ENCODE data around the gene WDR44.

The WDR44 gene

GRCh38 chrX:118356154-118356701 lies 10.3 kb downstream of the WDR44 start:
- TF ChIP-seq, protein P1, sequence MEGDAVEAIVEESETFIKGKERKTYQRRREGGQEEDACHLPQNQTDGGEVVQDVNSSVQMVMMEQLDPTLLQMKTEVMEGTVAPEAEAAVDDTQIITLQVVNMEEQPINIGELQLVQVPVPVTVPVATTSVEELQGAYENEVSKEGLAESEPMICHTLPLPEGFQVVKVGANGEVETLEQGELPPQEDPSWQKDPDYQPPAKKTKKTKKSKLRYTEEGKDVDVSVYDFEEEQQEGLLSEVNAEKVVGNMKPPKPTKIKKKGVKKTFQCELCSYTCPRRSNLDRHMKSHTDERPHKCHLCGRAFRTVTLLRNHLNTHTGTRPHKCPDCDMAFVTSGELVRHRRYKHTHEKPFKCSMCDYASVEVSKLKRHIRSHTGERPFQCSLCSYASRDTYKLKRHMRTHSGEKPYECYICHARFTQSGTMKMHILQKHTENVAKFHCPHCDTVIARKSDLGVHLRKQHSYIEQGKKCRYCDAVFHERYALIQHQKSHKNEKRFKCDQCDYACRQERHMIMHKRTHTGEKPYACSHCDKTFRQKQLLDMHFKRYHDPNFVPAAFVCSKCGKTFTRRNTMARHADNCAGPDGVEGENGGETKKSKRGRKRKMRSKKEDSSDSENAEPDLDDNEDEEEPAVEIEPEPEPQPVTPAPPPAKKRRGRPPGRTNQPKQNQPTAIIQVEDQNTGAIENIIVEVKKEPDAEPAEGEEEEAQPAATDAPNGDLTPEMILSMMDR (IDR thresholded peaks at IDR 0.05; ENCODE audit: borderline replicate concordance, control extremely low read depth, extremely low read depth, insufficient read depth, missing control alignments): no peak
- no peak for DNase-seq (ENCODE audit: low spot score)
- in situ Hi-C loops (cut with MboI; ENCODE audit: low sequenced_read_pairs, unreplicated experiment): no loop called here

- in situ Hi-C loops (cut with MboI; ENCODE audit: low sequenced_read_pairs, unreplicated experiment): no loop called here
- TF ChIP-seq, protein P1 (IDR thresholded peaks at IDR 0.05; ENCODE audit: borderline replicate concordance, control extremely low read depth, extremely low read depth, insufficient read depth, missing control alignments): no peak
- no peak for DNase-seq (ENCODE audit: low spot score)
Measured at GRCh38 chrX:118360429-118361125, 14.7 kb downstream of the WDR44 start.

DNA sequence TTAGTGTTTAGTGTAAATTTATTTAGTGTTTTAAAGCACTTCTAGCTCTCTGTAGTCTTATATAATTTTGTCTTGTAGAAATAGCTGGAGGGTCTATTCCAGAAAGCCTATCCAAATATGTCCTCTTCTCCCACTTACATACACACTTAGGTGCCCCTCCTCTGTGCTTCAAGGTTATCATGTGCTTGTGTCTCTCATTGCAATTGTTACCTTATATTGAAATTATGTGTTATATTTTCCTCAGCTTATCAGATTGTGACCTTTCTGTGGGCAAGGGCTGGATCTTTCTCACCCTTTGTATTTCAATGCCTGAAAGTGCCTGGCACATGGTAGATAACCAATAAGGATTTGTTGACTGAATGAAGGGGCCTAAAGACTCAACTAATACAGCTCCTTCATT lies 18.4 kb downstream of the WDR44 start:
- TF ChIP-seq, protein P1 (IDR thresholded peaks at IDR 0.05; ENCODE audit: borderline replicate concordance, control extremely low read depth, extremely low read depth, insufficient read depth, missing control alignments): no peak
- no peak for DNase-seq (ENCODE audit: low spot score)
- in situ Hi-C loops (cut with MboI; ENCODE audit: low sequenced_read_pairs, unreplicated experiment): no loop called here

GRCh38 chrX:118367338-118367737 lies 21.4 kb downstream of the WDR44 start:
- DNase-seq (ENCODE audit: low spot score): no peak
- in situ Hi-C loops (cut with MboI; ENCODE audit: low sequenced_read_pairs, unreplicated experiment): no loop called here
- TF ChIP-seq, protein P1 (IDR thresholded peaks at IDR 0.05; ENCODE audit: borderline replicate concordance, control extremely low read depth, extremely low read depth, insufficient read depth, missing control alignments): no peak

- no peak for DNase-seq (ENCODE audit: low spot score)
- in situ Hi-C loops (cut with MboI; ENCODE audit: low sequenced_read_pairs, unreplicated experiment): no loop called here
- TF ChIP-seq, protein P1 (IDR thresholded peaks at IDR 0.05; ENCODE audit: borderline replicate concordance, control extremely low read depth, extremely low read depth, insufficient read depth, missing control alignments): no peak
Measured at GRCh38 chrX:118368398-118368797, 22.5 kb downstream of the WDR44 start.

GRCh38 chrX:118370921-118371624 lies 25.2 kb downstream of the WDR44 start:
- in situ Hi-C loops (cut with MboI; ENCODE audit: low sequenced_read_pairs, unreplicated experiment): no loop called here
- DNase-seq (ENCODE audit: low spot score): no peak
- TF ChIP-seq, protein P1 (IDR thresholded peaks at IDR 0.05; ENCODE audit: borderline replicate concordance, control extremely low read depth, extremely low read depth, insufficient read depth, missing control alignments): no peak
